Activated CD4-positive, alpha-beta T cell treated with anti-CD3 and anti-CD28 coated beads for 36 hours (primary cell): ENCODE measurements around the gene ZNF862. TPM values are rescaled to one million over a fixed set of nuclear protein-coding genes. Genes with fewer than 3 reads are reported as not detected.

ENCODE experiments used
- ATAC-seq: fragments of 200-7000 bp; cut with Tn5 transposase; one replicate; pipeline ENCODE4 v1.10.0; 2021; ENCODE audit warnings: mild to moderate bottlenecking, moderate library complexity
- CTCF ChIA-PET: fragments of 350-600 bp; sonication (Branson Sonifier 250); formaldehyde crosslinking; loops from one replicate; lab custom pipeline; 2021; ENCODE audit warnings: antibody characterized with exemption; lab: Charles Lee
- POLR2A ChIA-PET: fragments of 350-600 bp; sonication (Branson Sonifier 250); formaldehyde crosslinking; loops from one replicate; lab custom pipeline; 2021; ENCODE audit warnings: antibody characterized with exemption, inconsistent platforms; lab: Charles Lee
- DNase-seq: peaks from one replicate; pipeline ENCODE4 v3.0.0-alpha.2; 2020
- H3K27ac Mint-ChIP-seq: one replicate; pipeline ENCODE4 v1.8.0; 2021; ENCODE audit warnings: mixed read lengths
- H3K27me3 Mint-ChIP-seq: one replicate; pipeline ENCODE4 v1.8.0; 2021; ENCODE audit warnings: mixed read lengths
- H3K36me3 Mint-ChIP-seq: one replicate; pipeline ENCODE4 v1.8.0; 2021; ENCODE audit warnings: low read depth, mixed read lengths
- H3K4me1 Mint-ChIP-seq: one replicate; pipeline ENCODE4 v1.8.0; 2021; ENCODE audit warnings: mixed read lengths
- H3K4me3 Mint-ChIP-seq: one replicate; pipeline ENCODE4 v1.8.0; 2021; ENCODE audit warnings: mild to moderate bottlenecking, moderate library complexity, mixed read lengths
- H3K9me3 Mint-ChIP-seq: one replicate; pipeline ENCODE4 v1.8.0; 2021; ENCODE audit warnings: low read depth, mixed read lengths
- intact Hi-C, 2 experiments: fragments of 100-400 bp; cut with DNase I in 1 of 2; cut with micrococcal nuclease in 1 of 2; formaldehyde crosslinking; loops; one replicate each; pipeline versions ENCODE4 v1.14.2 to v1.15.1; 2022 to 2024; cut with DNase I, micrococcal nuclease
- total RNA-seq, 2 experiments: library from RNA; stranded (reverse); gene quantifications; one replicate each; pipeline ENCODE4 v1.2.3, GENCODE V29; 2021

ZNF862 gene
- total RNA-seq, 2 experiments from 2014 or later: 17.6 to 18.3 TPM

GRCh38 chr7:149811221-149811620 lies 27.0 kb upstream of the ZNF862 start:
- no peak for DNase-seq
- no peaks in the 10 kb centered on the region for H3K27me3 Mint-ChIP-seq
- no peak overlapping the region for H3K4me3 Mint-ChIP-seq
- intact Hi-C loops: no loop called here
- no peaks in the 10 kb centered on the region for H3K36me3 Mint-ChIP-seq
- no peak overlapping the region for H3K27ac Mint-ChIP-seq
- CTCF ChIA-PET: no interaction called here
- no peaks in the 10 kb centered on the region for H3K4me1 Mint-ChIP-seq
- H3K9me3 Mint-ChIP-seq: no peaks in the 10 kb centered on the region
- POLR2A ChIA-PET: no interaction called here
- ATAC-seq: no peak

- no peak overlapping the region for H3K27ac Mint-ChIP-seq
- no peaks in the 10 kb centered on the region for H3K9me3 Mint-ChIP-seq
- ATAC-seq (no peak), DNase-seq (no peak)
- ChIA-PET POLR2A (no interaction called here), CTCF (interaction anchor here (0.6 kb wide), 1 partner anchor 12 kb away, joined by 4 read pairs; no protein-coding TSS in a partner anchor)
- H3K4me1 Mint-ChIP-seq: no peaks in the 10 kb centered on the region
- no peaks in the 10 kb centered on the region for H3K27me3 Mint-ChIP-seq
- H3K4me3 Mint-ChIP-seq: no peak overlapping the region
- intact Hi-C loops: no loop called here
- H3K36me3 Mint-ChIP-seq: no peaks in the 10 kb centered on the region
Observed at GRCh38 chr7:149811831-149812490, 26.2 kb upstream of the ZNF862 start.

- H3K9me3 Mint-ChIP-seq: no peaks in the 10 kb centered on the region
- DNase-seq (no peak), ATAC-seq (no peak)
- no peaks in the 10 kb centered on the region for H3K27me3 Mint-ChIP-seq
- intact Hi-C loops: no loop called here
- H3K4me3 Mint-ChIP-seq: no peak overlapping the region
- ChIA-PET CTCF (interaction anchor here (0.5 kb wide), 1 partner anchor 567 kb away, joined by 4 read pairs; no protein-coding TSS in a partner anchor), POLR2A (no interaction called here)
- no peaks in the 10 kb centered on the region for H3K4me1 Mint-ChIP-seq
- H3K27ac Mint-ChIP-seq: no peak overlapping the region
- H3K36me3 Mint-ChIP-seq: no peaks in the 10 kb centered on the region
Observed at GRCh38 chr7:149813254-149814035, 24.7 kb upstream of the ZNF862 start.

GRCh38 chr7:149814494-149814893 lies 23.7 kb upstream of the ZNF862 start:
- Mint-ChIP-seq H3K4me1 (no peaks in the 10 kb centered on the region), H3K4me3 (no peak overlapping the region), H3K27ac (no peak overlapping the region), H3K9me3 (no peaks in the 10 kb centered on the region), H3K36me3 (no peaks in the 10 kb centered on the region), H3K27me3 (no peaks in the 10 kb centered on the region)
- ATAC-seq (no peak), DNase-seq (no peak)
- CTCF ChIA-PET: no interaction called here
- POLR2A ChIA-PET: no interaction called here
- intact Hi-C loops: no loop called here

- intact Hi-C loops: no loop called here
- DNase-seq (no peak), ATAC-seq (no peak)
- CTCF ChIA-PET: no interaction called here
- POLR2A ChIA-PET: no interaction called here
- no peaks in the 10 kb centered on the region for H3K36me3 Mint-ChIP-seq
- H3K9me3 Mint-ChIP-seq: no peaks in the 10 kb centered on the region
- no peaks in the 10 kb centered on the region for H3K4me1 Mint-ChIP-seq
- H3K27me3 Mint-ChIP-seq: no peaks in the 10 kb centered on the region
- no peak overlapping the region for H3K4me3 Mint-ChIP-seq
- no peak overlapping the region for H3K27ac Mint-ChIP-seq
Observed at GRCh38 chr7:149815121-149815520, 23.1 kb upstream of the ZNF862 start.

GRCh38 chr7:149815661-149816266 lies 22.4 kb upstream of the ZNF862 start:
- no peaks in the 10 kb centered on the region for H3K36me3 Mint-ChIP-seq

GRCh38 chr7:149816267-149816751 lies 21.9 kb upstream of the ZNF862 start:
- Mint-ChIP-seq H3K27ac (no peak overlapping the region), H3K27me3 (no peaks in the 10 kb centered on the region), H3K4me1 (no peaks in the 10 kb centered on the region), H3K36me3 (no peaks in the 10 kb centered on the region), H3K4me3 (no peak overlapping the region), H3K9me3 (no peaks in the 10 kb centered on the region)
- intact Hi-C loops: no loop called here
- CTCF ChIA-PET: no interaction called here
- POLR2A ChIA-PET: no interaction called here
- no peak for DNase-seq
- ATAC-seq: no peak

More at GRCh38 chr7:149815661-149816266, 22.4 kb upstream of the ZNF862 start:
- no peak overlapping the region for H3K27ac Mint-ChIP-seq
- POLR2A ChIA-PET: no interaction called here
- ATAC-seq: no peak
- H3K4me1 Mint-ChIP-seq: no peaks in the 10 kb centered on the region
- CTCF ChIA-PET: no interaction called here
- no peaks in the 10 kb centered on the region for H3K9me3 Mint-ChIP-seq
- H3K4me3 Mint-ChIP-seq: no peak overlapping the region
- DNase-seq: no peak
- intact Hi-C loops: no loop called here
- H3K27me3 Mint-ChIP-seq: no peaks in the 10 kb centered on the region

- Mint-ChIP-seq H3K4me3 (no peak overlapping the region), H3K4me1 (no peaks in the 10 kb centered on the region), H3K36me3 (no peaks in the 10 kb centered on the region), H3K27me3 (no peaks in the 10 kb centered on the region), H3K9me3 (no peaks in the 10 kb centered on the region), H3K27ac (no peak overlapping the region)
- ChIA-PET POLR2A (no interaction called here), CTCF (interaction anchor here (1.0 kb wide), 1 partner anchor 9 kb away, joined by 3 read pairs; no protein-coding TSS in a partner anchor)
- no peak for DNase-seq
- no peak for ATAC-seq
- intact Hi-C loops: no loop called here
Observed at GRCh38 chr7:149816794-149817193, 21.4 kb upstream of the ZNF862 start.

GRCh38 chr7:149817301-149817771 lies 20.8 kb upstream of the ZNF862 start:
- Mint-ChIP-seq H3K27ac (no peak overlapping the region), H3K27me3 (no peaks in the 10 kb centered on the region), H3K4me3 (no peak overlapping the region), H3K9me3 (no peaks in the 10 kb centered on the region), H3K4me1 (no peaks in the 10 kb centered on the region), H3K36me3 (no peaks in the 10 kb centered on the region)
- intact Hi-C loops: no loop called here
- DNase-seq (no peak), ATAC-seq (no peak)
- ChIA-PET CTCF (interaction anchor here (1.0 kb wide), 1 partner anchor 10 kb away, joined by 3 read pairs; no protein-coding TSS in a partner anchor), POLR2A (no interaction called here)

GRCh38 chr7:149817836-149818535 lies 20.2 kb upstream of the ZNF862 start:
- Mint-ChIP-seq H3K27ac (no peak overlapping the region), H3K36me3 (no peaks in the 10 kb centered on the region), H3K27me3 (no peaks in the 10 kb centered on the region), H3K9me3 (no peaks in the 10 kb centered on the region), H3K4me1 (no peaks in the 10 kb centered on the region), H3K4me3 (no peak overlapping the region)
- intact Hi-C loops: no loop called here
- ChIA-PET CTCF (interaction anchor here (1.0 kb wide), 1 partner anchor 11 kb away, joined by 3 read pairs; no protein-coding TSS in a partner anchor), POLR2A (no interaction called here)
- no peak for DNase-seq
- ATAC-seq: no peak

- ChIA-PET CTCF (no interaction called here), POLR2A (no interaction called here)
- Mint-ChIP-seq H3K4me3 (no peak overlapping the region), H3K27me3 (no peaks in the 10 kb centered on the region), H3K9me3 (no peaks in the 10 kb centered on the region), H3K27ac (no peak overlapping the region), H3K36me3 (no peaks in the 10 kb centered on the region), H3K4me1 (no peaks in the 10 kb centered on the region)
- intact Hi-C loops: no loop called here
- ATAC-seq: no peak
- no peak for DNase-seq
Observed at GRCh38 chr7:149818536-149818840, 19.7 kb upstream of the ZNF862 start.
